ENCODE results near the gene KNOP1.

Gene KNOP1

DNA sequence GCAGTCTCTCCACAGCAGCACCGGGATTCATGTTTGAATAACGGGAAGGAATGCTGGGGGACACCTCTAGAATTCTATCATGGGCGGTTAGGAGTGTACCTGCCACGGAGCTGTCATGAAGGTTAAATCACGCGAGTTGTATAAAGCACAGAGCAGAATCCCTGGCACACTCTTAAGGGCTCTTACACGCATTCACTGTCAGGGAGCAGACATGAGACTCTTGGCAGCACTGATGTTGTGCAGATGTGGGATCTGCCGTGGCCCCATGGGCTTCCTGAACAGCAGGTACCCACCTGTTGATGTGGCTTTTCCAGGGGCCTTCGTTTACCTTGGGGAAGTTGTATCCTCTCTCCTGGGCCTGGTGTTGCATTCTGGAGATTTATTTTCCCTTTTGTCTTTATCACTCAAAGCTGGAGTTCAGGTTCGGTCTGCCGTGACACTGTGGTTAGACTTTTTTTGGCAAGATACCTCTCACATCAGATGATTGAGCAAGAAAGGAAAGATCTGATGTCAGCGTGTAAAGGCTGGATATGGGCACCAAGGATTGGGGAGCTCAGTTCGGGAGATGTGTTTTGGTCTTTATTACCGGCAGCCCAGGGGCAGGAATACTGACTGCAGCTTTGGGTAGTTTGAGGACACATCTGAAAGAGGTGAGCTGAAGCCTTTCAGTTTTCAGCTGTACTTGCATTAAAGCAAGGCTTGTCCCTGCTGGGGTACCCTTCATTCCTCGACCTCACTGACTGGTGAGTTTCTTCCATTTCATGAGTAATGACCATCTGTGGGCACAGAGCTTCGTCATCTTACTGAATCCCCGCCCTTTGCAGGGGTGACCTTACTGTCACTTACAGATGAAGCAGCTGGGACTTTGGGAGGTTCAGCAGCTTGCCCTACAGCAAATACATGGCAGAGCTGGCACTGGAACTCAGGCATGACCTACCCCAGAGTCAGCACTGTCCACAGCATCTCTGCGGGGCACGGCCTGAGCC is 19.3 kb downstream of the KNOP1 start:
- H3K27ac ChIP-seq: no peak overlapping the region
- no peak for DNase-seq
- TF ChIP-seq CTCF (IDR thresholded peaks at IDR 0.05; ENCODE audit: low read depth, low read length, missing control alignments): no peak
- H3K27me3 ChIP-seq (replicated peaks): no peaks in the 10 kb centered on the region
- in situ Hi-C loops (cut with HindIII; ENCODE audit: low pct_ligation_motif_present, low sequenced_read_pairs): no loop called here
- peaks cover 16% of the 10 kb centered on the region for H3K36me3 ChIP-seq (replicated peaks)
- no peak overlapping the region for H3K4me3 ChIP-seq (ENCODE audit: low read depth, low read length)

DNA sequence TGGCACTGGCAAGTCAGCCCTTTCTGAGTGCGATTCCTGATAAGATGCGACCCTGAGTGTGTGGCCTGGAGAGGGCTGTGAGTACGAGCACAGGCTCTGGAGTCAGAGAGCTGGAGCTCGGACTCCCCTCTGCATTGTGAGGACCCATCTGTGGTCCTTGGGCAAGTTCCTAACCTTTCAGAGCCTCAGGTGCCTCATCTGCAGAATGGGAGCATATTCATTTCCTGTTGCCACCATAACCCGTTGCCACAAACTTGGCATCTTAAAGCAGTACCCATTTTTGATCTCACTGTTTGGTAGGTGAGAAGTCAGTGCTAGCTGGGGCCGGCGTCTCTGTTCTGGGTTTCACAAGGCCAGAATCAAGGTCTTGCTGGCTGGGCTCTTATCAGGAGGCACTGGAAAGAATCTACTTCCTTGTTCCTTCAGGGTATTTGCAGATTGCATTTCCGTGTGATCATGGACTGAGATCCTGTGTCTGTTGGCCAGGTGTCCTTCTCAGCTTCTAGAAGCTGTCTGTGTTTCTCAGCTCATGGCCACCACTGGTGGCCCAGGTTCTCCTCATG is 20.2 kb downstream of the KNOP1 start:
- DNase-seq: no peak
- in situ Hi-C loops (cut with HindIII; ENCODE audit: low pct_ligation_motif_present, low sequenced_read_pairs): no loop called here
- TF ChIP-seq CTCF (IDR thresholded peaks at IDR 0.05; ENCODE audit: low read depth, low read length, missing control alignments): no peak
- Histone ChIP-seq H3K27me3 (replicated peaks) (no peaks in the 10 kb centered on the region), H3K4me3 (ENCODE audit: low read depth, low read length) (no peak overlapping the region), H3K36me3 (replicated peaks) (peaks cover 11% of the 10 kb centered on the region), H3K27ac (no peak overlapping the region)

- Histone ChIP-seq H3K36me3 (replicated peaks) (peaks cover 6% of the 10 kb centered on the region), H3K4me3 (ENCODE audit: low read depth, low read length) (no peak overlapping the region), H3K27me3 (replicated peaks) (no peaks in the 10 kb centered on the region), H3K27ac (peak overlapping the region; percentile 79)
- DNase-seq: no peak
- TF ChIP-seq CTCF (IDR thresholded peaks at IDR 0.05; ENCODE audit: low read depth, low read length, missing control alignments): no peak
- in situ Hi-C loops (cut with HindIII; ENCODE audit: low pct_ligation_motif_present, low sequenced_read_pairs): no loop called here
Measured at GRCh38 chr16:19696961-19697360, 21.1 kb downstream of the KNOP1 start.

- in situ Hi-C loops (cut with HindIII; ENCODE audit: low pct_ligation_motif_present, low sequenced_read_pairs): no loop called here
- Histone ChIP-seq H3K36me3 (replicated peaks) (peaks cover 6% of the 10 kb centered on the region), H3K27me3 (replicated peaks) (no peaks in the 10 kb centered on the region), H3K27ac (peak overlapping the region; percentile 79), H3K4me3 (ENCODE audit: low read depth, low read length) (no peak overlapping the region)
- DNase-seq: peak; percentile 92
- TF ChIP-seq CTCF (IDR thresholded peaks at IDR 0.05; ENCODE audit: low read depth, low read length, missing control alignments): no peak
Measured at GRCh38 chr16:19696328-19696727, 21.7 kb downstream of the KNOP1 start.

DNA sequence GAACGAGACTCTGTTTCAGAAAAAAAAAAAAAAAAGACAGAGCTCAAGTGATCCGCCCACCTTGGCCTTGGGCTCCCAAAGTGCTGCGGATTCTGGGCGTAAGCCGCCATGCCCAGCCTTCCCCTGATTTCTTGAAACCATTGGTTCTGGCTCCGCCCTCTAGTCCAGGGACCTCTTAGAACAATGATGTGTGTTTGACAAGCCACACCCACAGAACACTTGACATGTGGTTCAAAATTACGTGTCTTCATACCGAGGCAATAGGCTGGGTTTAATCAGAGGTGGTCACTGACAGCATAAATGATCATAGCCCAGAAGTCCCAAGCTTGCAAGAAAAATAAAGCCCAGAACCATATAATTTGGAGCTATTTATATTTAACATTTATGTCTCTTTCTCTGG is 23.0 kb downstream of the KNOP1 start:
- no peak for DNase-seq
- Histone ChIP-seq H3K27me3 (replicated peaks) (no peaks in the 10 kb centered on the region), H3K4me3 (ENCODE audit: low read depth, low read length) (no peak overlapping the region), H3K36me3 (replicated peaks) (peaks cover 6% of the 10 kb centered on the region), H3K27ac (no peak overlapping the region)
- in situ Hi-C loops (cut with HindIII; ENCODE audit: low pct_ligation_motif_present, low sequenced_read_pairs): no loop called here
- TF ChIP-seq CTCF (IDR thresholded peaks at IDR 0.05; ENCODE audit: low read depth, low read length, missing control alignments): no peak
